WI38 (cell line): ENCODE measurements around the gene BTBD2.

ENCODE experiments used
- H3K4me3 ChIP-seq: 2 replicates; pipeline ENCODE4 v1.5.1; 2011; ENCODE audit warnings: low read depth, mild to moderate bottlenecking, control low read depth, low read length
- CTCF ChIP-seq: IDR thresholded peaks from 2 replicates; pipeline ENCODE4 v1.5.1; 2012; ENCODE audit warnings: low read depth, mild to moderate bottlenecking, control low read depth, low read length

BTBD2 gene

DNA sequence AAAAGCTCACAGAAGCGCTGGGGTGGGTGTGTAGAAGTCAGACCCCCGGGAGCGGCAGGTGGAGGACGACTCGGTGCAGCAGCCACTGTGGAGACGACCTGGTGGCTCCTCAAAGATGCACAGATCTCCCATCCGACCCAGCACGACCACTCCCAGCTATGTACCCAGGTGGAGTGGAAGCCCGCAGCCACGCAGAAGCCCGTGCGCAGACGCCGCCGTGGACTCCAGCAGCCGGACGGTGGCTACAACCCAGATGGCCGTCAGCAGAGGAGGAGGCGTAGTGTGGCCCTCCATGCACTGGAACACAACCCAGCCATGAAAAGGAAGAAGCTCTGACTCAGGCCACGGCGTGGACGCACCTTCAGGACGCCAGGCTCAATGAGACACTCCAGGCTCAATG, 52.8 kb downstream of the BTBD2 start:
- TF ChIP-seq CTCF = no peak
- no peak overlapping the region for H3K4me3 ChIP-seq

DNA sequence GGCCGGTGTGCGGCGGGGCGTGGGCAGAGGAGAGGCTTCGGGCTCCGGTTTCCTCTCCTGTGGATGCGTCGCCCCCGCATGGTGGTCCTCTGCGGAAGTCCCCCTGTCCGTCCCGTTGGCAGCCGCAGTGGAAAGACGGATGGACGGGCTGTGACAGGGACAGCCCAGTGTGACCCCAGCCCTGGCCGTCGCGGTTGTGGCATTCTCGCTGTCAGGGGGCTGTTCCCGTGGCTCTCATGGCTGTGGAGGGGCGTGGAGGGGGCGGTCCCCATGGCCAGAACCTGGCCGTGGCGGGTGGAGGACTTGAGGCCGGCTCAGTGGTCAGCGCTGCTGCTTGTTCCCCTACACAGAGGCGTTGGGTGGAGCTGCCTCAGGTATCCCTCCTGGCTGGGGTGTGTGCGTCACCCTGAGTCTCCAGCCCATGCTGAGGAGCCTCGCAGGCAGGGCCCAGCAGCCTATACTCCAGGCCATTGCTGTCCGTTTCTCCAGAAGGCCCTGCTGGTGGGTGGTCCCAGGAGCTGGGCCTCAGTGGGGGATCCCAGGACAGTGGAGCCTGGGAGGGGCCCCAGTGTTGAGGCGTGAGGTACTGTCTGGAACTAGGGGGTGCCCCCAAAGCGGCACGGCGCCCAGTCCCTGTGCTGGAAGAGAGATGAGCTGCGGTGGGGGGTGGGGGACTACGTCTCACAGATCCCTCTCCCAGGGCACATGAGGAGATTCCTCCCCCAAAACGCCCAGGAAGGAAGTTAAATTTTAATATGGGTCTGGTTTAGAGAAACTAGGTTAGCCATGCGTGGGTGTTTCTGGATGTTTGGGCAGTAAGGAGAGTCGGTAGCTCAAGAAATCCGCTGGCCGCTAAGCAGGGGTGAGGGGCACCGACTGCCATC, 54.3 kb downstream of the BTBD2 start:
- no peak overlapping the region for H3K4me3 ChIP-seq
- TF ChIP-seq CTCF = no peak

- H3K4me3 ChIP-seq = no peak overlapping the region
- no peak for TF ChIP-seq CTCF
These were observed 55.5 kb downstream of the BTBD2 start for GRCh38 chr19:1959928-1960589.

GRCh38 chr19:1957562-1958248, 57.8 kb downstream of the BTBD2 start:
- no peak overlapping the region for H3K4me3 ChIP-seq
- no peak for TF ChIP-seq CTCF

DNA sequence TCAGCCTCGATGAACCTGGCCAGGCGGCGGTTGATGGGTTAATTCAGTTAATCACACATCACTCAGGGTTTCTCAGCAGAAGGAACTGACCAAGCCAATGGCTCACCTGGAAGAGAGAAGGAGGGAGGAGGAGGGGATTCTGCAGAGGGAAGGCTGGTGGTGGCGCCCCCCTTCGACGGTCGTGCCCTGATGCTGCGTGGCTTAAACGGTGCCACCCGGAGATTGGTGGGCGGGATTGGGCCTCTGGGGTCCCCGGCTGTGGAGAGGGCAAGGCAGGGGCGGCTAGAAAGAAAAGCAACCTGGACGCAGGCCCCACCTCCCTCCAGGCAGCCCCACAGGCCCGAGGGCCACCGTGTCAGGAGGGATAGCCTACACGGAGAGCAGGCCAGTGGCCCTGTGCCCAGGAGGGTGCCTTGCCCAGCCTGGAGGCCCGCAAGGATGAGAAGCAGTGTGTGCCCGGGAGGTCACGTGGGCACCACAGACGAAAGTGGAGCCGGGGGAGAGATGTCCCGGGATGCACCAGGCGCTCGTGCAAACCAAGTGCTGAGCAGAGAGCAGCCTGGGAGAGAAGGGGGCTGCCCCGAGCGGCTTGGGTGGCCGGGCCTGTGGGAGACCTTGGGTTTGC, 58.5 kb downstream of the BTBD2 start:
- H3K4me3 ChIP-seq = no peak overlapping the region
- no peak for TF ChIP-seq CTCF

- H3K4me3 ChIP-seq = no peak overlapping the region
- TF ChIP-seq CTCF = no peak
These were observed 59.4 kb downstream of the BTBD2 start for GRCh38 chr19:1956122-1956494.
